Nephron (organoid): ENCODE measurements around the gene MYBPHL.

Source experiments
- H3K27ac Mint-ChIP-seq, 3 experiments: 2 replicates each; pipeline ENCODE4 v1.8.0; 2020; ENCODE audit warnings: mixed read lengths in 3 of 3, mild to moderate bottlenecking in 2 of 3, moderate library complexity in 1 of 3
- H3K27me3 Mint-ChIP-seq: 2 replicates; pipeline ENCODE4 v1.8.0; 2021; ENCODE audit warnings: low read depth, mild to moderate bottlenecking, moderate library complexity, mixed read lengths
- H3K36me3 Mint-ChIP-seq: 2 replicates; pipeline ENCODE4 v1.8.0; 2020; ENCODE audit warnings: low read depth, mixed read lengths
- H3K4me1 Mint-ChIP-seq: 2 replicates; pipeline ENCODE4 v1.8.0; 2020; ENCODE audit warnings: mixed read lengths
- H3K4me3 Mint-ChIP-seq, 3 experiments: 2 replicates each; pipeline ENCODE4 v1.8.0; 2020; ENCODE audit warnings: mild to moderate bottlenecking in 3 of 3, mixed read lengths in 3 of 3, moderate library complexity in 2 of 3
- H3K9me3 Mint-ChIP-seq: 2 replicates; pipeline ENCODE4 v1.8.0; 2020; ENCODE audit warnings: mixed read lengths
- CTCF ChIP-seq, 3 experiments: fragments of 200-600 bp; sonication (generic); IDR thresholded peaks; one replicate each; pipeline ENCODE4 v1.5.0; 2021; ENCODE audit warnings: antibody characterized with exemption in 3 of 3; ENCODE audit not compliant: unreplicated experiment in 3 of 3

The MYBPHL gene

GRCh38 chr1:109281680-109282496 is 24.9 kb downstream of the MYBPHL start:
- peaks cover 53% of the 10 kb centered on the region for H3K4me1 Mint-ChIP-seq
- no peaks in the 10 kb centered on the region for H3K9me3 Mint-ChIP-seq
- H3K27me3 Mint-ChIP-seq = no peaks in the 10 kb centered on the region
- H3K36me3 Mint-ChIP-seq = peaks cover 10% of the 10 kb centered on the region
- TF ChIP-seq CTCF (IDR thresholded peaks at IDR 0.05; ENCODE audit: unreplicated experiment in 3 of 3) = no peak
- peak overlapping the region; percentile 66 to 84 (median 69) for H3K27ac Mint-ChIP-seq
- H3K4me3 Mint-ChIP-seq = peak overlapping the region; percentile 95 to 99 (median 98)

- Mint-ChIP-seq H3K4me1 (peaks cover 55% of the 10 kb centered on the region), H3K27me3 (peaks cover under 1% of the 10 kb centered on the region), H3K4me3 (peak overlapping the region; percentile 57 to 85 (median 78)), H3K36me3 (peaks cover 10% of the 10 kb centered on the region), H3K27ac (peak overlapping the region; percentile 56 to 66 (median 66)), H3K9me3 (no peaks in the 10 kb centered on the region)
- no peak for TF ChIP-seq CTCF (IDR thresholded peaks at IDR 0.05; ENCODE audit: unreplicated experiment in 3 of 3)
Observed at GRCh38 chr1:109280862-109281261, 25.9 kb downstream of the MYBPHL start.

DNA sequence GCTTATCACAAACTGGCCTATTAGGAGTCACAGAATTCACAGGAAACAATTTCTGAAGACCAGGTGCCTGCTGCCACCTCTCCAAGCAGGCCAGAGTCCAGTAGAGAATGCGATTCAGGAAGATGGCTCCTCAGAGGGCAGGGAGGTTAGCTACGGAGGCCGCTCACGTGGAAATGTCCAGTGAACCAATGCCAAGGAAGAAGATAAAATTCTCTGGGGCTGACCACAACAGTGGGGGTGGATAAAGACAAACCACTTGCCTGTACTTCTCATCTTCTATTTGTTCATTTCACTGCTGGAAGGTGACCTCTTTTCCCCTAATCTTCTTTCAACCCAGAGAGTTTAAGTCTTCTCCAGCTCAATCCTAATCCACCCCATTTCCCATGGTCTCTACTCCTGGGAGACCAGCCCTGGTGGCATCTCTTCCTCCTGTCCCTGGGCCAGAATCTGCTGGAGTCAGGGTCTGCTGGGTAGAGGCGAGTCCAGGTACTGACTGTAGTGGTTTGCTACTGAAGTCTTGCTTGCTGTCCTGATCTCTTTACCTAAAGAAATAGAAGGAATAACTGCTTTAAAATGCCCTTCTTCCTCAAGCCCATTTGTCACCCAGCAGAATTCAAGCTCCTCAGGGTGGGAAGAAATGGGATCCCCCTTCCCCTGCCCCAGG is 27.1 kb downstream of the MYBPHL start:
- Mint-ChIP-seq H3K4me3 (peak overlapping the region; percentile 47 to 69 (median 60)), H3K9me3 (no peaks in the 10 kb centered on the region), H3K4me1 (peaks cover 61% of the 10 kb centered on the region), H3K27ac (peak overlapping the region in 2 of 3 experiments; percentile 20 to 21), H3K36me3 (peaks cover 10% of the 10 kb centered on the region), H3K27me3 (peaks cover 8% of the 10 kb centered on the region)
- TF ChIP-seq CTCF (IDR thresholded peaks at IDR 0.05; ENCODE audit: unreplicated experiment in 3 of 3) = no peak

DNA sequence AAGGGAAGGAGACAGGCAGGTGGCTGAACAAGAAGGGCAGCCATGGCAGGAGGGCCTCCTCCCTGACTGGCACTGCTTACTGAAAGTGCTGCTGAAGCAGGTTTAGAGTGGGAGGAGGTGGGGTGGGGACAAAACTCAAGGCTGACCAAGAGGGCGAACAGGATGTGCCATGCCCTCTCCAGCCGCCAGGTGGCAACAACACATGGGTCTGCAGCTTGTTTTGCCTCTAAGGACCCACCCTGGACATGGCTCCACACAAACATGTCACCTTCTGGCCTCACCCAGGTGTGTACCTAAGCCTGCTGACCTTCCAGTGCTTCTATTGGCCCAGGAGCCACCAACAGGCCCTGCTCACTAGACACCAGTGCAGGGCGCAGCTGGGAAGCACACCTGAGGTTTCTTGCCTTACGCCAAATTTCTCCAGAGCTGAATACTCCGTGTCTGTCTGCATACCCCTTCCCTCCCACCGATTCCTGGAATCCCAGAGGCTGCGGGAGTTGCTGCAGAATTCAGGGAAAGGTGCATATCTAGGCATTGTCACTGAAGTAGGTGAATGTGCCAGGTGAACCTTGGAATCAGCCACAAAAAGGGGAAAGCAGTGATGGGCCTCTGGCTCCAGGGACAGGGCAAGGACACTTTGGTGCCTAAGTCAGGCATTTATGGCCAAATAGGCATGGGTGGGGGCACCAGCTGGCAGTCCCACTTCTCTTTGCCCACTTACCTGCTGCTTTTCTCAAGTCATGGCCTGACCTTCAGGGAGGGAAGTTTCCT is 29.2 kb downstream of the MYBPHL start:
- H3K9me3 Mint-ChIP-seq = no peaks in the 10 kb centered on the region
- peaks cover 12% of the 10 kb centered on the region for H3K27me3 Mint-ChIP-seq
- peak overlapping the region in 1 of 3 experiments; percentile 12 for H3K4me3 Mint-ChIP-seq
- H3K4me1 Mint-ChIP-seq = peaks cover 61% of the 10 kb centered on the region
- peak overlapping the region; percentile 56 to 89 (median 82) for H3K27ac Mint-ChIP-seq
- peaks cover 14% of the 10 kb centered on the region for H3K36me3 Mint-ChIP-seq
- TF ChIP-seq CTCF (IDR thresholded peaks at IDR 0.05; ENCODE audit: unreplicated experiment in 3 of 3) = peak; percentile 77 to 89 (median 85)

- peak overlapping the region; percentile 19 to 42 (median 40) for H3K4me3 Mint-ChIP-seq
- peaks cover 14% of the 10 kb centered on the region for H3K27me3 Mint-ChIP-seq
- H3K36me3 Mint-ChIP-seq = peaks cover 15% of the 10 kb centered on the region
- no peak for TF ChIP-seq CTCF (IDR thresholded peaks at IDR 0.05; ENCODE audit: unreplicated experiment in 3 of 3)
- H3K4me1 Mint-ChIP-seq = peaks cover 54% of the 10 kb centered on the region
- peak overlapping the region; percentile 86 to 93 (median 92) for H3K27ac Mint-ChIP-seq
- H3K9me3 Mint-ChIP-seq = no peaks in the 10 kb centered on the region
Observed at GRCh38 chr1:109275706-109276345, 31.0 kb downstream of the MYBPHL start.
